ENCODE data around the gene BAD. TPM values are rescaled to one million over a fixed set of nuclear protein-coding genes. Genes with fewer than 3 reads are reported as not detected.
A peak's percentile ranks its signal among the peaks of the same experiment; 100 is the strongest.

The BAD gene
- total and polyA plus RNA-seq, 11 donors: 41.5 to 123 (median 58.5) TPM

GRCh38 chr11:64284962-64285884 is 758 bp upstream of the BAD start, which contains the start of gene GPR137:
Gene GPR137 (plus strand): TSS chr11:64285848. CDS start chr11:64286525, 677 bp downstream.
- peaks cover 0 to 2% (median 0%) of the 10 kb centered on the region in 9 donors for H3K27me3 ChIP-seq
- DNase-seq (peak; percentile 89 to 93 (median 90)), ATAC-seq (peak; percentile 22 to 82 (median 68))
- peak within 1 kb of the TSS; percentile 40 to 96 (median 78) for H3K4me3 ChIP-seq
- H3K36me3 ChIP-seq: peaks cover 0 to 19% (median 2%) of the 10 kb centered on the region in 9 donors
- WGBS, 4 donors: 0 to 3% (median 1%) methylated on average over 18 to 102 of the region's 102 CpGs
- TF ChIP-seq POLR2A (IDR thresholded peaks at IDR 0.05) (peak in 1 of 2 donors; percentile 52), CTCF (IDR thresholded peaks at IDR 0.05) (no peak)
- peak within 1 kb of the TSS; percentile 94 to 99 (median 98) for H3K27ac ChIP-seq
- no peaks in the 10 kb centered on the region for H3K9me3 ChIP-seq
- intact Hi-C loops (cut with DNase I): loop anchor here in 4 of 10 donors (1.0 kb wide), 4 partner anchors 14 to 44 kb away; partner anchors contain the start of gene FKBP2 (in 1 of the 4)
- peaks cover 4 to 47% (median 24%) of the 10 kb centered on the region in 12 donors for H3K4me1 ChIP-seq

GRCh38 chr11:64283092-64283491 is 1.4 kb downstream of the BAD start:
- H3K27ac ChIP-seq: peak overlapping the region in 3 of 12 donors; percentile 32 to 99 (median 99)
- no peaks in the 10 kb centered on the region for H3K9me3 ChIP-seq
- peaks cover 4 to 47% (median 24%) of the 10 kb centered on the region in 12 donors for H3K4me1 ChIP-seq
- peaks cover 0 to 31% (median 12%) of the 10 kb centered on the region in 9 donors for H3K36me3 ChIP-seq
- ATAC-seq (no peak), DNase-seq (no peak)
- peak overlapping the region in 5 of 12 donors; percentile 73 to 96 (median 80) for H3K4me3 ChIP-seq
- TF ChIP-seq CTCF (IDR thresholded peaks at IDR 0.05) (no peak), POLR2A (IDR thresholded peaks at IDR 0.05) (no peak)
- no peaks in the 10 kb centered on the region for H3K27me3 ChIP-seq
- intact Hi-C loops (cut with DNase I): no loop called here
- 92 to 97% (median 95%) methylated on average over 3 of the region's 3 CpGs for WGBS, 4 donors

GRCh38 chr11:64281957-64282770 is 2.3 kb downstream of the BAD start:
- WGBS, 4 donors: 93 to 97% (median 96%) methylated on average over 22 of the region's 22 CpGs
- H3K4me3 ChIP-seq: no peak overlapping the region
- no peaks in the 10 kb centered on the region for H3K27me3 ChIP-seq
- no peaks in the 10 kb centered on the region for H3K9me3 ChIP-seq
- H3K36me3 ChIP-seq: peaks cover 0 to 40% (median 21%) of the 10 kb centered on the region in 9 donors
- peak overlapping the region in 2 of 12 donors; percentile 49 to 55 for H3K27ac ChIP-seq
- DNase-seq (no peak), ATAC-seq (no peak)
- TF ChIP-seq CTCF (IDR thresholded peaks at IDR 0.05) (no peak), POLR2A (IDR thresholded peaks at IDR 0.05) (no peak)
- intact Hi-C loops (cut with DNase I): no loop called here
- peaks cover 4 to 47% (median 24%) of the 10 kb centered on the region in 12 donors for H3K4me1 ChIP-seq

Measured in heart left ventricle (tissue), 16 donors.